GM12874 (cell line): ENCODE measurements around the gene OR2Z1.

Experiments
- CTCF ChIP-seq: IDR thresholded peaks from 2 replicates; pipeline ENCODE4 v1.5.1; 2011; ENCODE audit warnings: low read depth, mild to moderate bottlenecking, control low read depth, low read length, moderate library complexity; ENCODE audit not compliant: insufficient read depth

Gene OR2Z1

GRCh38 chr19:8721334-8721733, at the start of gene OR2Z1:
Gene OR2Z1, plus strand, starts transcription at chr19:8721634. Its CDS starts 9,395 bp downstream, at chr19:8731029.
- TF ChIP-seq CTCF = no peak

GRCh38 chr19:8673276-8673891, 48.0 kb upstream of the OR2Z1 start:
- TF ChIP-seq CTCF = no peak

- no peak for TF ChIP-seq CTCF
Observed at GRCh38 chr19:8675066-8675465, 46.4 kb upstream of the OR2Z1 start.

GRCh38 chr19:8678244-8678807, 43.1 kb upstream of the OR2Z1 start:
- no peak for TF ChIP-seq CTCF

GRCh38 chr19:8680676-8681344, 40.6 kb upstream of the OR2Z1 start:
- TF ChIP-seq CTCF = no peak

- TF ChIP-seq CTCF = no peak
Observed at GRCh38 chr19:8681345-8682029, 39.9 kb upstream of the OR2Z1 start.

- no peak for TF ChIP-seq CTCF
Observed at GRCh38 chr19:8682472-8682871, 39.0 kb upstream of the OR2Z1 start.
